Glutamatergic neuron (in vitro differentiated cells): ENCODE data around the gene GIPR. TPM values are rescaled to one million over a fixed set of nuclear protein-coding genes. Genes with fewer than 3 reads are reported as not detected.

Source experiments
- DNase-seq: peaks from one replicate; pipeline ENCODE4 v3.0.0; 2022
- H3K27ac Mint-ChIP-seq: one replicate; pipeline ENCODE4 v1.8.0; 2020; ENCODE audit warnings: mild to moderate bottlenecking, mixed read lengths, inconsistent platforms; ENCODE audit not compliant: unreplicated experiment
- H3K27me3 Mint-ChIP-seq: one replicate; pipeline ENCODE4 v1.8.0; 2020; ENCODE audit warnings: mild to moderate bottlenecking, moderate library complexity, mixed read lengths, inconsistent platforms; ENCODE audit not compliant: unreplicated experiment
- H3K36me3 Mint-ChIP-seq: one replicate; pipeline ENCODE4 v1.8.0; 2020; ENCODE audit warnings: mild to moderate bottlenecking, mixed read lengths, inconsistent platforms; ENCODE audit not compliant: unreplicated experiment
- H3K4me1 Mint-ChIP-seq: one replicate; pipeline ENCODE4 v1.8.0; 2020; ENCODE audit warnings: mild to moderate bottlenecking, low read depth, mixed read lengths, inconsistent platforms; ENCODE audit not compliant: unreplicated experiment
- H3K4me3 Mint-ChIP-seq: one replicate; pipeline ENCODE4 v1.8.0; 2020; ENCODE audit warnings: mild to moderate bottlenecking, mixed read lengths, inconsistent platforms; ENCODE audit not compliant: unreplicated experiment
- H3K9me3 Mint-ChIP-seq: one replicate; pipeline ENCODE4 v1.8.0; 2020; ENCODE audit warnings: mild to moderate bottlenecking, moderate library complexity, mixed read lengths, inconsistent platforms; ENCODE audit not compliant: unreplicated experiment
- CTCF ChIP-seq: fragments of 200-600 bp; sonication (generic); IDR thresholded peaks from one replicate; pipeline ENCODE4 v1.5.0; 2021; ENCODE audit not compliant: partially characterized antibody, unreplicated experiment
- total RNA-seq: library from RNA; stranded (reverse); fragmentation: NEBNext Ultra II Directional; extraction: Animal tissue kit (Norgen Biotek cat#: 25700); gene quantifications from one replicate; pipeline ENCODE4 v1.2.1, GENCODE V29; 2021; ENCODE audit not compliant: unreplicated experiment

Gene GIPR
- total RNA-seq, 1 donor from 2014 or later = 36.4 TPM

GRCh38 chr19:45712699-45713067 lies 44.7 kb downstream of the GIPR start:
- Mint-ChIP-seq H3K4me1 (peaks cover 12% of the 10 kb centered on the region), H3K27ac (no peak overlapping the region), H3K9me3 (peaks cover 14% of the 10 kb centered on the region), H3K4me3 (no peak overlapping the region), H3K36me3 (no peaks in the 10 kb centered on the region), H3K27me3 (peaks cover 2% of the 10 kb centered on the region)
- DNase-seq = no peak
- TF ChIP-seq CTCF = no peak

- Mint-ChIP-seq H3K4me3 (no peak overlapping the region), H3K27me3 (peaks cover 2% of the 10 kb centered on the region), H3K9me3 (peaks cover 14% of the 10 kb centered on the region), H3K27ac (no peak overlapping the region), H3K4me1 (peaks cover 12% of the 10 kb centered on the region), H3K36me3 (no peaks in the 10 kb centered on the region)
- no peak for DNase-seq
- TF ChIP-seq CTCF = no peak
Measured at GRCh38 chr19:45713141-45713540, 45.1 kb downstream of the GIPR start.

GRCh38 chr19:45715139-45715538 lies 47.1 kb downstream of the GIPR start:
- Mint-ChIP-seq H3K27ac (no peak overlapping the region), H3K4me3 (no peak overlapping the region)

GRCh38 chr19:45716359-45717130 lies 48.5 kb downstream of the GIPR start:
- no peaks in the 10 kb centered on the region for H3K36me3 Mint-ChIP-seq
- H3K4me1 Mint-ChIP-seq = peaks cover 7% of the 10 kb centered on the region
- H3K4me3 Mint-ChIP-seq = peak overlapping the region; percentile 99
- peak overlapping the region; percentile 97 for H3K27ac Mint-ChIP-seq
- H3K9me3 Mint-ChIP-seq = peaks cover 13% of the 10 kb centered on the region
- no peak for DNase-seq
- TF ChIP-seq CTCF = peak; percentile 12
- no peaks in the 10 kb centered on the region for H3K27me3 Mint-ChIP-seq

More at GRCh38 chr19:45715139-45715538, 47.1 kb downstream of the GIPR start:
- DNase-seq = no peak
- Mint-ChIP-seq H3K27me3 (no peaks in the 10 kb centered on the region), H3K4me1 (peaks cover 12% of the 10 kb centered on the region), H3K9me3 (peaks cover 17% of the 10 kb centered on the region), H3K36me3 (no peaks in the 10 kb centered on the region)
- no peak for TF ChIP-seq CTCF
